Small intestine (tissue), 7 donors: ENCODE data around the gene AFG1L. TPM values are rescaled to one million over a fixed set of nuclear protein-coding genes. Genes with fewer than 3 reads are reported as not detected.

Experiments
- DNase-seq, 2 donors: peaks; one replicate each; pipeline versions ENCODE4 v3.0.0 to v3.0.0-alpha.2; 2013
- FAIRE-seq: peaks from 2 replicates; lab custom pipeline; 2012; peaks lifted over from hg19 to GRCh38; lab: Jason Lieb, UNC
- H3K27ac ChIP-seq, 3 donors: one replicate each; pipeline ENCODE4 v1.5.1; 2013; ENCODE audit warnings: low read length in 2 of 3, mild to moderate bottlenecking in 2 of 3, control low read depth in 1 of 3, inconsistent platforms in 1 of 3, low read depth in 1 of 3, moderate library complexity in 1 of 3
- H3K27me3 ChIP-seq, 3 donors: one replicate each; pipeline ENCODE4 v1.6.1; 2013; ENCODE audit warnings: low read length in 3 of 3, inconsistent platforms in 1 of 3; ENCODE audit not compliant: control insufficient read depth in 3 of 3, insufficient read depth in 3 of 3
- H3K36me3 ChIP-seq, 3 donors: one replicate each; pipeline ENCODE4 v1.6.1; 2013; ENCODE audit warnings: low read length in 3 of 3, inconsistent platforms in 1 of 3, low read depth in 1 of 3, mild to moderate bottlenecking in 1 of 3, moderate library complexity in 1 of 3; ENCODE audit not compliant: control insufficient read depth in 3 of 3, insufficient read depth in 2 of 3
- H3K4me1 ChIP-seq, 3 donors: one replicate each; pipeline ENCODE4 v1.6.1; 2013; ENCODE audit warnings: low read length in 2 of 3, inconsistent platforms in 1 of 3, low read depth in 1 of 3, mild to moderate bottlenecking in 1 of 3, moderate library complexity in 1 of 3; ENCODE audit not compliant: control insufficient read depth in 3 of 3, insufficient read depth in 2 of 3
- H3K4me3 ChIP-seq, 3 donors: one replicate each; pipeline ENCODE4 v1.5.1; 2013; ENCODE audit warnings: low read length in 3 of 3, control low read depth in 1 of 3, inconsistent platforms in 1 of 3, low read depth in 1 of 3, mild to moderate bottlenecking in 1 of 3, moderate library complexity in 1 of 3
- H3K9me3 ChIP-seq, 2 donors: one replicate each; pipeline ENCODE4 v1.6.1; 2013; ENCODE audit warnings: low read depth in 1 of 2, low read length in 1 of 2; ENCODE audit not compliant: control insufficient read depth in 2 of 2, insufficient read depth in 1 of 2
- WGBS, 3 donors: extraction: QIAGEN DNeasy Blood & Tissue Kit; methylation state at CpG; one replicate each; pipeline ENCODE4 v1.1.7; 2013; 5-methylcytosine and 5-hydroxymethylcytosine counted together
- polyA plus RNA-seq, 4 donors: library from polyadenylated mRNA; stranded (reverse) in 3 of 4; unstranded in 1 of 4; fragments of 200-250 nt in 3 of 4; fragments of 120-200 nt in 1 of 4; gene quantifications; one replicate each; pipeline versions ENCODE4 v1.2.1 to v1.2.3, GENCODE V29; 2013
- donor health status: healthy with polysubstance abuse.
- donor health status: control.
- donor health status: control.
- donor health status: Bipolar disorder and iron deficiency.
- donor health status: healthy.

Gene AFG1L
- polyA plus RNA-seq, 4 donors, result 2.2 to 10.8 (median 3.5) TPM

DNA sequence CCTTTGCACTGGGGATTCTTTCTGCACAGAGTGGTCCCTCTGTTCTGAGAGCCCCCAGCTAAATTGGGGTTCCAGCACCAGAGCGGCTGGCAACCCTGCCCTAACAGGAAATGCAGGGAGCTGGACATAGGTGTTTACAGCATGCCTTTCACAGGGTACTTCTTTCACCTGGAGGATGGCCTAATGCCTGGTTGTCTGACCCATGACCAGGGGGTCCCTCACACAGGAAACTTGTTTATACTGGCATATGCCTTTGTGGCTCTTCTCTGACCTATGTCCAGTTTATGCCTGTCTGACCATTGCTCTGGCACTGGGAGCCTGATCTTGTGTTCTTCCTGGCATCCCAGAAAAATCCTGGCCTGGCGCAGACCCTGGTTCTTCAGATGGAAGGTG lies 66.1 kb downstream of the AFG1L start:
- no peaks in the 10 kb centered on the region for H3K9me3 ChIP-seq
- no peak for DNase-seq
- WGBS, 3 donors, result 95 to 100% (median 96%) methylated on average over 2 of the region's 2 CpGs
- H3K4me1 ChIP-seq, result peaks cover 0 to 13% (median 0%) of the 10 kb centered on the region in 3 donors
- no peak overlapping the region for H3K27ac ChIP-seq
- H3K27me3 ChIP-seq, result no peaks in the 10 kb centered on the region
- H3K4me3 ChIP-seq, result no peak overlapping the region
- no peak for FAIRE-seq
- peaks cover 0 to 11% (median 3%) of the 10 kb centered on the region in 3 donors for H3K36me3 ChIP-seq

- DNase-seq, result no peak
- FAIRE-seq, result no peak
- Histone ChIP-seq H3K4me3 (no peak overlapping the region), H3K27ac (no peak overlapping the region), H3K9me3 (no peaks in the 10 kb centered on the region), H3K36me3 (peaks cover 0 to 11% (median 3%) of the 10 kb centered on the region in 3 donors), H3K4me1 (peaks cover 0 to 13% (median 0%) of the 10 kb centered on the region in 3 donors), H3K27me3 (no peaks in the 10 kb centered on the region)
- 79 to 84% (median 83%) methylated on average over 5 of the region's 5 CpGs for WGBS, 3 donors
These were observed 66.6 kb downstream of the AFG1L start for GRCh38 chr6:108361312-108361932.

DNA sequence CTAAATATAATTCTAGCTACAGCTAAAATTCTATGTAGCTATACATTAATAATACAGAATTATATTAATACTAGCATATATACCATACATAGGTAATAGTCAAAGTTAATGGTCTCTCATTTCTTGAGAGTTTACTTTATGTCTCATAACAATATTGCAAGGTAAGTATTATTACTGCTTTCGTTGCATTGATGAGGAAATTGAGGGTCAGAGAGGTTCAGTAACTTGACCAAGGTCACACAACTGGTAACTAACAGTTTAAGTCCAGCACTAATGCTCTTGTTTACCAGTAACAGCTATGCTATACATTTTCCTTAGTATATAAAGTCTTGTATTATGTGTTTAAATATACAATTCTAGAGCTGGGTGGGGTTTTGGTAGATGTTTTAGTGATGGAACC lies 67.6 kb downstream of the AFG1L start:
- H3K27ac ChIP-seq, result no peak overlapping the region
- peaks cover 0 to 13% (median 0%) of the 10 kb centered on the region in 3 donors for H3K4me1 ChIP-seq
- H3K9me3 ChIP-seq, result no peaks in the 10 kb centered on the region
- no peak for FAIRE-seq
- H3K4me3 ChIP-seq, result no peak overlapping the region
- peaks cover 0 to 6% (median 0%) of the 10 kb centered on the region in 3 donors for H3K36me3 ChIP-seq
- DNase-seq, result no peak
- 85 to 89% (median 86%) methylated on average over 1 of the region's 1 CpG for WGBS, 3 donors
- H3K27me3 ChIP-seq, result no peaks in the 10 kb centered on the region

- Histone ChIP-seq H3K9me3 (no peaks in the 10 kb centered on the region), H3K4me1 (peaks cover 0 to 13% (median 0%) of the 10 kb centered on the region in 3 donors), H3K27me3 (no peaks in the 10 kb centered on the region), H3K36me3 (peaks cover 0 to 6% (median 0%) of the 10 kb centered on the region in 3 donors), H3K4me3 (no peak overlapping the region), H3K27ac (no peak overlapping the region)
- WGBS, 3 donors, result 66 to 79% (median 79%) methylated on average over 3 of the region's 3 CpGs
- DNase-seq, result peak in 1 of 2 donors; percentile 57
- no peak for FAIRE-seq
These were observed 68.3 kb downstream of the AFG1L start for GRCh38 chr6:108363113-108363512.

DNA sequence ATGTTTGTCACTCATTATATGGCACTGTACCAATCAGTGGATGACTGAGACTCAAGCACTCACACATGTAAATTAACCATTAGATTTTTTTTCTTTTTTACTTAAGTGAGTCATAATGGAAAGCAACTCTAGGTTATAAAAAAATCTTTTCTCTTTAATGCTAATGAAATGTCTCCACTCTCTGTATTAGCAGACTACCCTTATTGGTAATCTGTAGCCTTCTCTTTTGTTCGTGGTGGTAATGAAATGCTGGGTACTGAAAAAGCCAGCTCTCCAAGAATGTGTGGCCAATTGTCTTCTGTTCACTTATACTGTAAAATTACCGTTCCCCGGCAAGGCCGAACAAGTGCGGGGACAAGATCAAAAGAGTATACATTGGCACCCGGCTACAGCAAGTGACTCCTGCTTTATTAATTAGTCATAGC lies 69.0 kb downstream of the AFG1L start:
- FAIRE-seq, result peak; percentile 5
- H3K4me1 ChIP-seq, result peaks cover 0 to 13% (median 0%) of the 10 kb centered on the region in 3 donors
- no peaks in the 10 kb centered on the region for H3K27me3 ChIP-seq
- peaks cover 0 to 2% (median 0%) of the 10 kb centered on the region in 3 donors for H3K36me3 ChIP-seq
- no peaks in the 10 kb centered on the region for H3K9me3 ChIP-seq
- H3K27ac ChIP-seq, result no peak overlapping the region
- WGBS, 3 donors, result 58 to 72% (median 60%) methylated on average over 6 of the region's 6 CpGs
- H3K4me3 ChIP-seq, result no peak overlapping the region
- peak in 1 of 2 donors; percentile 14 for DNase-seq

- DNase-seq (no peak), FAIRE-seq (no peak)
- Histone ChIP-seq H3K4me3 (no peak overlapping the region), H3K27ac (no peak overlapping the region), H3K9me3 (no peaks in the 10 kb centered on the region), H3K4me1 (peaks cover 0 to 13% (median 0%) of the 10 kb centered on the region in 3 donors), H3K27me3 (no peaks in the 10 kb centered on the region), H3K36me3 (peaks cover 0 to 2% (median 0%) of the 10 kb centered on the region in 3 donors)
- 69 to 87% (median 81%) methylated on average over 3 of the region's 3 CpGs for WGBS, 3 donors
These were observed 69.6 kb downstream of the AFG1L start for GRCh38 chr6:108364470-108364869.

DNA sequence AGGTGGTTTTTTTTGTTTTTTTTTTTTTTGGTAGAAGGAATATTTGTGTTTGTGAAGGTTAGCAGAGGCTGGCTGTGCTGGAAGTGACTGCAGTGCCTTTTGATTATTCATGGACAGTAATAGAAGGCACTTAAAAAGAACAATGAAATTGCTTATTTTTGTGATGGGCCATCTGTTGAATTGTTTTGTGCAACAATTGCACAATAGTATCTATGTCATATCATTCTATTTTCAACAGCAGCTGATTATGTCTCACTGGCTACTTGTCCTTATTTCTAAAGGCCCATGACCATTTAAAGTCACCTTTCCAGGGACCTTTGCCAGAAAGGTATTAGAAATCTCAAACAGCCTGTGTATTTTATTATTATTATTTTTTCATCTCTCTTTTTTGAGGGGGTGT lies 70.6 kb downstream of the AFG1L start:
- no peak for FAIRE-seq
- no peak overlapping the region for H3K4me3 ChIP-seq
- peaks cover 0 to 10% (median 0%) of the 10 kb centered on the region in 3 donors for H3K4me1 ChIP-seq
- no peaks in the 10 kb centered on the region for H3K9me3 ChIP-seq
- no peak for DNase-seq
- no peak overlapping the region for H3K27ac ChIP-seq
- H3K36me3 ChIP-seq, result peaks cover 0 to 2% (median 0%) of the 10 kb centered on the region in 3 donors
- H3K27me3 ChIP-seq, result no peaks in the 10 kb centered on the region

DNA sequence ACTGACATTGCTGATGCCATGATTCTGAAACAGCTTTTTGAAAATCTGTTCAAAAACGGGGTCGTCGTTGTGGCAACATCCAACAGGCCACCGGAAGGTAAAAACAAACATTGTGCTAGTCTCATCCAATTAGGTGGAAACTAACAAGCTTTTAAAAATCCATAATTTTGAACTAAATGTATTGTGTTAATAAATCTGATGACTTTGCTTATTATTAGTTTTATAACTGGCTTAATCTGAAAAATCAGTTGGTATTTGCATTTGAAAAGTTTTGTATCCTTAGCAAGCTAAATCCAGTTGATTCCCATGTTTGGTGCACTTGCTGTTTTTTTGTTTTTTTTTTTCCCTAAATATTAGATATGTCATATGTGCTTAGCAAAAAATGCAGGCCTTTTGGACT lies 71.4 kb downstream of the AFG1L start:
- FAIRE-seq, result no peak
- no peaks in the 10 kb centered on the region for H3K9me3 ChIP-seq
- 93 to 98% (median 97%) methylated on average over 4 of the region's 4 CpGs for WGBS, 3 donors

More for the DNA sequence above, 71.4 kb downstream of the AFG1L start:
- H3K36me3 ChIP-seq, result no peaks in the 10 kb centered on the region
- H3K27me3 ChIP-seq, result no peaks in the 10 kb centered on the region
- H3K4me1 ChIP-seq, result peaks cover 0 to 3% (median 0%) of the 10 kb centered on the region in 3 donors
- DNase-seq, result no peak
- H3K4me3 ChIP-seq, result no peak overlapping the region
- H3K27ac ChIP-seq, result no peak overlapping the region
